CD14-positive monocyte (primary cell): ENCODE data around the gene CNOT10. TPM values are rescaled to one million over a fixed set of nuclear protein-coding genes. Genes with fewer than 3 reads are reported as not detected.
A peak's percentile ranks its signal among the peaks of the same experiment; 100 is the strongest.

Experiments
- DNase-seq, 3 donors: peaks; one replicate each; pipeline ENCODE4 v3.0.0-alpha.2; 2011 to 2022
- H2AFZ ChIP-seq: 2 replicates; pipeline ENCODE4 v1.6.0; 2012; ENCODE audit warnings: mild to moderate bottlenecking, low read depth, low read length, inconsistent platforms; ENCODE audit not compliant: insufficient read depth, poor library complexity, severe bottlenecking
- H3K27ac ChIP-seq, 2 donors: 1 replicate in 1 of 2; 2 replicates in 1 of 2; pipeline ENCODE4 v1.5.1; 2012 to 2013; ENCODE audit warnings: low read length in 2 of 2, control low read depth in 1 of 2, inconsistent platforms in 1 of 2, low read depth in 1 of 2, mild to moderate bottlenecking in 1 of 2
- H3K27me3 ChIP-seq, 2 donors: one replicate each; pipeline versions ENCODE4 v1.6.0 to v1.6.1; 2011 to 2013; ENCODE audit warnings: low read length in 2 of 2; ENCODE audit not compliant: control insufficient read depth in 2 of 2, insufficient read depth in 2 of 2
- H3K36me3 ChIP-seq, 2 donors: replicated peaks in 1 of 2; 1 replicate in 1 of 2; 2 replicates in 1 of 2; pipeline versions ENCODE4 v1.5.1 to v1.6.1; 2012 to 2013; ENCODE audit warnings: low read length in 2 of 2, control low read depth in 1 of 2, inconsistent platforms in 1 of 2, mild to moderate bottlenecking in 1 of 2; ENCODE audit not compliant: insufficient read depth in 2 of 2, control insufficient read depth in 1 of 2
- H3K4me1 ChIP-seq, 2 donors: 1 replicate in 1 of 2; 2 replicates in 1 of 2; pipeline versions ENCODE4 v1.5.1 to v1.6.1; 2012 to 2013; ENCODE audit warnings: low read length in 2 of 2, control low read depth in 1 of 2, inconsistent platforms in 1 of 2, mild to moderate bottlenecking in 1 of 2, moderate library complexity in 1 of 2; ENCODE audit not compliant: insufficient read depth in 2 of 2, control insufficient read depth in 1 of 2
- H3K4me2 ChIP-seq: replicated peaks from 2 replicates; pipeline ENCODE3; 2012; ENCODE audit warnings: low read length, moderate library complexity, mild to moderate bottlenecking; ENCODE audit not compliant: poor library complexity, severe bottlenecking; ENCODE audit errors: extremely low read depth
- H3K4me3 ChIP-seq, 3 experiments: fragments of 200-600 bp in 1 of 3; sonication (generic) in 1 of 3; replicated peaks in 1 of 3; 1 replicate in 2 of 3; 2 replicates in 1 of 3; pipeline ENCODE4 v1.5.1; 2011 to 2013; ENCODE audit warnings: low read length in 3 of 3, mild to moderate bottlenecking in 3 of 3, control low read depth in 2 of 3, low read depth in 2 of 3, inconsistent platforms in 1 of 3, moderate library complexity in 1 of 3
- H3K79me2 ChIP-seq: 2 replicates; pipeline ENCODE4 v1.6.0; 2012; ENCODE audit warnings: mild to moderate bottlenecking, control low read depth, inconsistent platforms, low read length, moderate library complexity; ENCODE audit not compliant: insufficient read depth
- H3K9ac ChIP-seq: 2 replicates; pipeline ENCODE4 v1.6.0; 2017; ENCODE audit warnings: low read length, mild to moderate bottlenecking; ENCODE audit not compliant: insufficient read depth, poor library complexity, severe bottlenecking
- H3K9me3 ChIP-seq, 2 donors: replicated peaks in 1 of 2; 1 replicate in 1 of 2; 2 replicates in 1 of 2; pipeline versions ENCODE4 v1.5.1 to v1.6.1; 2012 to 2013; ENCODE audit warnings: low read length in 2 of 2, control low read depth in 1 of 2; ENCODE audit not compliant: control insufficient read depth in 1 of 2, insufficient read depth in 1 of 2
- H4K20me1 ChIP-seq: 2 replicates; pipeline ENCODE4 v1.6.0; 2012; ENCODE audit warnings: mild to moderate bottlenecking, low read length, control low read depth, moderate library complexity; ENCODE audit not compliant: insufficient read depth
- H3K27ac Mint-ChIP-seq, 7 donors: one replicate each; pipeline ENCODE4 v1.8.0; 2020; ENCODE audit warnings: mild to moderate bottlenecking in 7 of 7, mixed read lengths in 7 of 7, moderate library complexity in 6 of 7, inconsistent platforms in 2 of 7
- H3K27me3 Mint-ChIP-seq, 3 donors: one replicate each; pipeline ENCODE4 v1.8.0; 2021 to 2022; ENCODE audit warnings: low read depth in 3 of 3, mild to moderate bottlenecking in 3 of 3, mixed read lengths in 3 of 3, moderate library complexity in 3 of 3, inconsistent platforms in 1 of 3
- H3K36me3 Mint-ChIP-seq, 2 donors: one replicate each; pipeline ENCODE4 v1.8.0; 2020; ENCODE audit warnings: mixed read lengths in 2 of 2, inconsistent platforms in 1 of 2, mild to moderate bottlenecking in 1 of 2
- H3K4me1 Mint-ChIP-seq: one replicate; pipeline ENCODE4 v1.8.0; 2020; ENCODE audit warnings: mild to moderate bottlenecking, mixed read lengths
- H3K4me3 Mint-ChIP-seq, 2 donors: one replicate each; pipeline ENCODE4 v1.8.0; 2020; ENCODE audit warnings: mild to moderate bottlenecking in 2 of 2, mixed read lengths in 2 of 2, moderate library complexity in 1 of 2
- H3K9me3 Mint-ChIP-seq, 7 donors: one replicate each; pipeline ENCODE4 v1.8.0; 2020 to 2022; ENCODE audit warnings: mixed read lengths in 7 of 7, mild to moderate bottlenecking in 6 of 7, moderate library complexity in 6 of 7, inconsistent platforms in 2 of 7
- CTCF ChIP-seq: fragments of 200-600 bp; IDR thresholded peaks from one replicate; pipeline ENCODE4 v1.8.0; 2022; ENCODE audit warnings: antibody characterized with exemption, mild to moderate bottlenecking
- WGBS: methylation state at CpG from one replicate; pipeline ENCODE4 v1.1.5; 2013; ENCODE audit warnings: missing lambda C conversion rate; ENCODE audit not compliant: insufficient coverage; 5-methylcytosine and 5-hydroxymethylcytosine counted together
- intact Hi-C, 2 donors: fragments of 100-400 bp; cut with micrococcal nuclease; formaldehyde crosslinking; loops; one replicate each; pipeline versions ENCODE4 v1.15.0 to v1.15.1; 2023
- polyA plus RNA-seq, 3 donors: library from polyadenylated mRNA; depleted of rRNA in 1 of 3; unstranded in 2 of 3; stranded (reverse) in 1 of 3; fragments of 300-500 nt in 2 of 3; fragments of >200 nt in 1 of 3; fragmentation: Illumina TruSeq in 2 of 3; gene quantifications; 1 replicate in 2 of 3; 2 replicates in 1 of 3; pipeline ENCODE4 v1.2.3, GENCODE V29; 2012 to 2021

Gene CNOT10
- polyA plus RNA-seq, 3 donors: 17.9 to 21.5 (median 19.6) TPM

GRCh38 chr3:32813180-32813579 is 128.2 kb downstream of the CNOT10 start:
- H3K27ac Mint-ChIP-seq: peak overlapping the region in 1 of 7 donors; percentile 66
- H3K27me3 Mint-ChIP-seq: peaks cover 18 to 28% (median 21%) of the 10 kb centered on the region in 3 donors
- Histone ChIP-seq H4K20me1 (no peaks in the 10 kb centered on the region), H3K27me3 (peaks cover 0 to 7% of the 10 kb centered on the region in 2 donors), H3K9ac (no peak overlapping the region), H3K4me2 (no peak overlapping the region), H3K79me2 (no peaks in the 10 kb centered on the region), H3K27ac (no peak overlapping the region), H3K4me1 (peaks cover 34 to 51% of the 10 kb centered on the region in 2 donors), H3K9me3 (no peaks in the 10 kb centered on the region), H2AFZ (no peak overlapping the region), H3K4me3 (no peak overlapping the region), H3K36me3 (no peaks in the 10 kb centered on the region)
- no peak overlapping the region for H3K4me3 Mint-ChIP-seq
- no peak for TF ChIP-seq CTCF
- H3K4me1 Mint-ChIP-seq: peaks cover 42% of the 10 kb centered on the region
- WGBS: no CpG with 5 or more reads among the region's 2 CpGs
- H3K36me3 Mint-ChIP-seq: peaks cover 2 to 3% of the 10 kb centered on the region in 2 donors
- peaks cover 0 to 14% (median 4%) of the 10 kb centered on the region in 7 donors for H3K9me3 Mint-ChIP-seq
- intact Hi-C loops: no loop called here
- no peak for DNase-seq

- Mint-ChIP-seq H3K27me3 (peaks cover 27 to 40% (median 30%) of the 10 kb centered on the region in 3 donors), H3K4me1 (peaks cover 50% of the 10 kb centered on the region), H3K4me3 (peak overlapping the region; percentile 52 to 76), H3K36me3 (peaks cover 9% of the 10 kb centered on the region in 2 donors), H3K9me3 (peaks cover 0 to 21% (median 9%) of the 10 kb centered on the region in 7 donors), H3K27ac (peak overlapping the region; percentile 21 to 82 (median 51))
- TF ChIP-seq CTCF: no peak
- H4K20me1 ChIP-seq: no peaks in the 10 kb centered on the region
- peak overlapping the region; percentile 24 for H3K4me2 ChIP-seq
- H3K27ac ChIP-seq: peak overlapping the region in 1 of 2 donors; percentile 47
- H3K4me1 ChIP-seq: peaks cover 40 to 63% of the 10 kb centered on the region in 2 donors
- H3K4me3 ChIP-seq: peak overlapping the region in 1 of 3 experiments; percentile 32
- no CpG with 5 or more reads among the region's 6 CpGs for WGBS
- peaks cover 4 to 14% of the 10 kb centered on the region in 2 donors for H3K27me3 ChIP-seq
- H3K36me3 ChIP-seq: no peaks in the 10 kb centered on the region
- peaks cover 0 to 7% of the 10 kb centered on the region in 2 donors for H3K9me3 ChIP-seq
- H3K79me2 ChIP-seq: peaks cover 4% of the 10 kb centered on the region
- peak; percentile 58 to 64 (median 61) for DNase-seq
- intact Hi-C loops: no loop called here
- no peak overlapping the region for H2AFZ ChIP-seq
- H3K9ac ChIP-seq: no peak overlapping the region
Observed at GRCh38 chr3:32814361-32814760, 129.4 kb downstream of the CNOT10 start.
